GM13977 (cell line): Measurements from ENCODE around the gene PIGM.

Experiments used
- DNase-seq: peaks from one replicate; pipeline ENCODE4 v3.0.0; 2012; ENCODE audit warnings: low spot score
- CTCF ChIP-seq: IDR thresholded peaks from 2 replicates; pipeline ENCODE4 v1.5.1; 2012; ENCODE audit warnings: mild to moderate bottlenecking, control low read depth; ENCODE audit not compliant: insufficient read depth; ENCODE audit errors: extremely low read depth, missing control alignments
- in situ Hi-C: fragments of 300-500 bp; cut with MboI; formaldehyde crosslinking; loops from one replicate; pipeline ENCODE4 v1.12.0; 2022; ENCODE audit warnings: low sequenced_read_pairs, low pct_unique_long_range_greater_than_20kb, mixed read lengths, inconsistent platforms; ENCODE audit not compliant: unreplicated experiment

Gene PIGM

GRCh38 chr1:160069460-160070231, 37.9 kb upstream of the PIGM start, which contains the start of gene KCNJ10:
KCNJ10 (minus strand) TSS chr1:160070160; CDS start chr1:160042532, 27,628 bp downstream.
- in situ Hi-C loops = no loop called here
- no peak for DNase-seq
- TF ChIP-seq CTCF = no peak

GRCh38 chr1:160068225-160068624, 36.4 kb upstream of the PIGM start:
- no peak for DNase-seq
- no peak for TF ChIP-seq CTCF
- in situ Hi-C loops = no loop called here

- in situ Hi-C loops = no loop called here
- TF ChIP-seq CTCF = no peak
- DNase-seq = no peak
Observed at GRCh38 chr1:160066829-160067745, 35.3 kb upstream of the PIGM start.

GRCh38 chr1:160064746-160065145, 33.0 kb upstream of the PIGM start:
- no peak for TF ChIP-seq CTCF
- DNase-seq = no peak
- in situ Hi-C loops = no loop called here

GRCh38 chr1:160064164-160064563, 32.4 kb upstream of the PIGM start:
- in situ Hi-C loops = no loop called here
- no peak for DNase-seq
- TF ChIP-seq CTCF = no peak

- no peak for TF ChIP-seq CTCF
- DNase-seq = no peak
- in situ Hi-C loops = no loop called here
Observed at GRCh38 chr1:160063176-160063575, 31.4 kb upstream of the PIGM start.
